ENCODE data around the gene AARS1. TPM values are rescaled to one million over a fixed set of nuclear protein-coding genes. Genes with fewer than 3 reads are reported as not detected.
"Not testable (repeated sequence)": the region's sequence is repeated elsewhere in the genome, so short reads cannot be mapped to it uniquely, and the experiment has no call there.

Gene AARS1
- total RNA-seq, result 109 and 111 TPM in 2 replicates

DNA sequence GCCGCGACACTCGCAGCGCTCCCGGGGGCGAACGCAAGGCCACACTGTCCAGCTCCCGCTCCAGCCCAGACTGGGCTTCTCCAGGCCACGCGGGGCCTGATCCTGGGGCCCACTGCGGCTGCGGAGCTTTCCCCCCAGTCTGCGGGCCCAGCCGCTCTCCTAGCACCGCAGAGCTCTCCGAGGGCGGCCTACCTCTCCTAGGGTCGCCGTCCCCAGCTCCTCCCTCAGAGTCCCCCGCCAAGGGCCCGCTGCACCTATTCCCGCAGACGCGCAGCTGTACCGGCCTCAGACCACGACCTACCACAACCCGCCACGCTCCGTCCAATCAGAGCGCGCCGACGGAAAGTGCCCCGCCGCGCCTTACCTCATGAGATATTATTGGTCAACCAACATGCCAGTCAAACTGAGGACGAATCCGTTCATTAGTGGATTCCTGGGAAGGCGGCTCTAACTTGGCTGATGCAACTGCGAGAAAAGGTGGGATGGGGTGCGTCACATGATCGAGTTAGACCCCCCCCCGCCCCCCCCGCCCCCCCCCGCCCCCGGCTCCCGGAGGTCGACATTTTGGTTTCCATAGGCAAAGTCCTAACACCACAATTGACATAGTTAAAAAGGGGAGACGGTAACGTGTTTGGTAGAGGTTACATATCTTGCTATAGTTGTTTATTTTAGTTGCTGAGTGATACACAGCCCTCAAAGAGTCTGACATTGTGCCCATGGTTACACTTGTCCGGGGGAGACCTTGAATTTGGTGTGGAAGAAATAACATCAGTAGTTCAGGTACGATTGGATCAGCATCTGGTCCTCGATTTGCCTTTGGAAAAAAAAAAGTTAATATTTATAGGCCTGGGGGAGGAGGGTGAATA is at the start of gene AARS1:
TSS of gene AARS1 (minus strand) at position 278 of the 866 bp plus-strand sequence. CDS start 6,743 bp downstream, outside the sequence.
- intact Hi-C loops (cut with micrococcal nuclease), result loop anchor here (1.0 to 2.0 kb wide), 6 partner anchors 10 to 231 kb away; partner anchors contain the start of genes DDX19B, EXOSC6 and ST3GAL2
- Mint-ChIP-seq H3K4me1 (ENCODE audit: low read depth) (peaks cover 23% of the 10 kb centered on the region), H3K4me3 (peak within 1 kb of the TSS; percentile 96), H3K27me3 (ENCODE audit: insufficient read depth) (no peaks in the 10 kb centered on the region), H3K9me3 (no peaks in the 10 kb centered on the region), H3K27ac (peak within 1 kb of the TSS; percentile 99), H3K36me3 (ENCODE audit: low read depth) (peaks cover 10% of the 10 kb centered on the region)
- peak; percentile 95 for DNase-seq (ENCODE audit: low spot score)

DNA sequence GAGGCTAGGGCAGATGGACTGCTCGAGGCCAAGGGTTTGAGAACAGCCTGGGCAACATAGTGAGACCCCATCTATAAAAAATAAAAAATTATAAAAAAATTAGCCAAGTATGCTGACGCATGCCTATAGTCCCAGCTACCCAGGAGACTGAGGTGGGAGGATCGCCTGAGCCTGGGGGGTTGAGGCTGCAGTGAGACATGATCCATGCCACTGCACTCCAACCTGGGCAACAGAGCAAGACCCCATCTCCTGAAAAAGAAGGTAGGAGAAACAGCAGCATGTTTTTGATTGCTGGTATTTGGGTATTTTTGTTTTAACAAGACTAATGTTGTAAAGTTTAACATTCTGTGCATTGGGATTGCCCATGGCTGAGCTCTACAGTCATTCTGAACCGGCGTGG is 48.5 kb upstream of the AARS1 start:
- Mint-ChIP-seq H3K4me1 (ENCODE audit: low read depth) (no peaks in the 10 kb centered on the region), H3K4me3 (no peak overlapping the region), H3K36me3 (ENCODE audit: low read depth) (peaks cover 15% of the 10 kb centered on the region), H3K27ac (no peak overlapping the region), H3K9me3 (no peaks in the 10 kb centered on the region), H3K27me3 (ENCODE audit: insufficient read depth) (no peaks in the 10 kb centered on the region)
- intact Hi-C loops (cut with micrococcal nuclease), result no loop called here
- DNase-seq (ENCODE audit: low spot score), result no peak

DNA sequence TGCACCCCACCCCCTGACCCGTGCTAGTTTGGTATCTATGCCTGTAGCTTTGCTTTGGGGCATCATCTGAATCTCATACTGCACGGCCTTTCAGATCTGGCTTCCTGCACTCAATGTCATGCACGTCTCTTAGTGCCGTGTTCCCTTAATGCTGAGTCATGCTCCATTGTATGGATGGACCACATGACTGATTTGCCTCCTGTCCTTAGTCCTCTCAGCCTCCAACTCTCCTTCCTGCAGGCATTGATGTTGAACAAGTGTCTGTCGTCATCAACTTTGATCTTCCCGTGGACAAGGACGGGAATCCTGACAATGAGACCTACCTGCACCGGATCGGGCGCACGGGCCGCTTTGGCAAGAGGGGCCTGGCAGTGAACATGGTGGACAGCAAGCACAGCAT is 43.4 kb upstream of the AARS1 start:
- H3K27me3 Mint-ChIP-seq (ENCODE audit: insufficient read depth); H3K4me1 Mint-ChIP-seq (ENCODE audit: low read depth); H3K4me3 Mint-ChIP-seq; intact Hi-C loops (cut with micrococcal nuclease); DNase-seq (ENCODE audit: low spot score); H3K27ac Mint-ChIP-seq; H3K9me3 Mint-ChIP-seq: not testable (repeated sequence)
- H3K36me3 Mint-ChIP-seq (ENCODE audit: low read depth), result peaks cover 18% of the 10 kb centered on the region

DNA sequence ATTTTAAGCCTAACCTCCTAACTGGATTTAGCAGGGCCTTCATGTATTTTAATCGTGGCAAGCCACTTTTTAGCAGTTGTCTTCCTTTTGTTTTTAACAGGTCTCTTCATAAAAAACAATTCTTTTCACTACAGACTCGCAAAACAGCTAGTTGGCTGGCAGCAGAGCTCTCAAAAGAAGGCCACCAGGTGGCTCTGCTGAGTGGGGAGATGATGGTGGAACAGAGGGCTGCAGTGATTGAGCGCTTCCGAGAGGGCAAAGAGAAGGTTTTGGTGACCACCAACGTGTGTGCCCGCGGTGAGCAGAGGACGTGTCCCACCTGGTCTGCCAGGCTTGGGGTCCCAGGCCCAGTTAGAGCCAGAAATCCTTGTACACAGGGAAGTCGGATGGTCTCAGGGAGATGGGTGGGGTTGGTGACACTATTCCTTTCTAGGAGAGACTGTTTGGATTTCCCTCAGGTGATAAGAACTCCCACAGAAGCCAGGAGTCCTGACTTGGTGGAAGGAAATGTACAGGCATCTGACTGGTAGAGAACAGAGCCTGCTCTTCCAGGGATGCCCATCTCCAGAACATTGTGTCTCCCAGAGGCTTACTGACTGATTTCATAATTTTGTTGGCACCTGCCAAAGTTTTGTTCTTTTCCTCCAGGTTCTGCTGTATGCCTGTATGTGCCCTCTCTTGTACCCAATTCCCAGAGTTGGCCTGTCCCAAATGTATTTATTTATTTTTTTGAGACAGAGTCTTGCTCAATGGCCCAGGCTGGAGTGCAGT is 42.5 kb upstream of the AARS1 start:
- Mint-ChIP-seq H3K27me3 (ENCODE audit: insufficient read depth) (no peaks in the 10 kb centered on the region), H3K4me3 (no peak overlapping the region), H3K9me3 (no peaks in the 10 kb centered on the region), H3K27ac (no peak overlapping the region), H3K4me1 (ENCODE audit: low read depth) (no peaks in the 10 kb centered on the region), H3K36me3 (ENCODE audit: low read depth) (peaks cover 18% of the 10 kb centered on the region)
- DNase-seq (ENCODE audit: low spot score), result no peak
- intact Hi-C loops (cut with micrococcal nuclease), result no loop called here

DNA sequence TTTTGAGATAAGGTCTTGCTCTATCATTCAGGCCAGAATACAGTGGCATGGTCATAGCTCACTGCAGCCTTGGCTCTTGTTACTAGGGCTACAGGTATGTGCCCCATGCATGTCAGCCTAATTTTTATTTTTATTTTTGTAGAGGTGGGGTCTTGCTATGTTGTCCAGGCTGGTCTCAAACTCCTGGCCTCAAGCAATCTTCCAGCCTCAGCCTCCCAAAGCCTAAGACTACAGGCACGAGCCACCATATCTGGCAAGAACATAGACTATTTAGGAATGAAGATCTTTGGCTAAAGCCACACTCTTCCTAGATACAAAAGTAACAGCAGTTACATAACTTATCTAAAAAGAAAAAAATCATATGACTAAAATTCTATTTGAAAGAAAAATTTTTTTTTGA is 41.8 kb upstream of the AARS1 start:
- intact Hi-C loops (cut with micrococcal nuclease), result no loop called here
- H3K4me1 Mint-ChIP-seq (ENCODE audit: low read depth), result no peaks in the 10 kb centered on the region
- H3K36me3 Mint-ChIP-seq (ENCODE audit: low read depth), result peaks cover 16% of the 10 kb centered on the region
- H3K27ac Mint-ChIP-seq, result no peak overlapping the region
- H3K4me3 Mint-ChIP-seq, result no peak overlapping the region
- H3K27me3 Mint-ChIP-seq (ENCODE audit: insufficient read depth), result no peaks in the 10 kb centered on the region
- no peak for DNase-seq (ENCODE audit: low spot score)
- H3K9me3 Mint-ChIP-seq, result no peaks in the 10 kb centered on the region

DNA sequence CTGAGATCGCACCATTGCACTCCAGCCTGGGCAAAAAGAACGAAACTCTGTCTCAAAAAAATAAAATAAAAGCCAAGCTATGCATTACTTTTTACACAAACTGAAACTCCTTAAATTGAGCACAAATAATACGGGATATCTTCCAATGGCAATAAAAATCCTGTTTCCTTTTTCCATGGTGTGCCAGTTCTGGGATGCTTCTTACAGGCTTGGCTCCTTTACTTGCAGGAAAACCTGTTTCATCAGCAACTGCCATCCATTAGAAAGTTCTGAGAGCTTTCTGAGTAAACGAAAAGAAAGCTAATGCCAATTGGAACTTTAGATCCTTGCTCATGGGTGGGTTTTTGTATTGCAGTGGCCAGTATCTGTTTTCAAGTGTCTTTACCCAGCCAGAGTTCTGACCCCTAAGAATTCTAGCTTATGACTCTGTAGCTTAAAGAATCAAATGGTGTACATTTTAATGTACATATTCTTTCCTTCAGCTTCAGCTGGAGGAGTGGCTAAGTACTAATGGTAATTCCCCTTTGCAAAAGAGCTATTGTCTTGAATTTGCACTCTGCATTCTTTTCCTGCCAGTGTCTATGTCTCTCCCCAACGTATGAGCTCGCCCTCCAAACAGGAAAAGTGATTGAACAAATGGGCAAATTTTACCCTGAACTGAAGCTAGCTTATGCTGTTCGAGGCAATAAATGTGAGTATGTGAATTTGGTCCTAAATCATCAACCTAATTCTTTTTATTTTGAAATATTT is 35.9 kb upstream of the AARS1 start:
- DNase-seq (ENCODE audit: low spot score), result no peak
- intact Hi-C loops (cut with micrococcal nuclease), result no loop called here
- Mint-ChIP-seq H3K27me3 (ENCODE audit: insufficient read depth) (no peaks in the 10 kb centered on the region), H3K4me1 (ENCODE audit: low read depth) (no peaks in the 10 kb centered on the region), H3K36me3 (ENCODE audit: low read depth) (peaks cover 19% of the 10 kb centered on the region), H3K9me3 (no peaks in the 10 kb centered on the region), H3K27ac (no peak overlapping the region), H3K4me3 (no peak overlapping the region)

DNA sequence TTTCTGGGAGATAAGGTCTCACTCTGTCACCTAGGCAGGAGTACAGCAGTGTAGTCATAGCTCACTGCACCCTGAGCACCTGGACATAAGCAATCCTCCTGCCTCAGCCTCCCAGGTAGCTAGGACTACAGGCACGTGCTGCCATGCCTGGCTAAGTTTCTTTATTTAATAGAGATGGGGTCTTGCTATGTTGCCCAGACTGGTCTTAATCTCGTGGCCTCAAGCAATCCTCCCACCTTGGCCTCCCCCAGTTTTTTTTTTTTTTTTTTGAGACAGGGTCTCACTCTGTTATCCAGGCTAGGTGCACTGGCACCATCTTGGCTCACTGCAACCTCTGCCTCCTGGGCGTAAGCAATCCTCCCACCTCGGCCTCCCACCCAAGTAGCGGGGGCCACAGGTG is 30.8 kb upstream of the AARS1 start:
- DNase-seq (ENCODE audit: low spot score), result no peak
- H3K4me3 Mint-ChIP-seq, result no peak overlapping the region
- no peaks in the 10 kb centered on the region for H3K27me3 Mint-ChIP-seq (ENCODE audit: insufficient read depth)
- no peak overlapping the region for H3K27ac Mint-ChIP-seq
- no peaks in the 10 kb centered on the region for H3K4me1 Mint-ChIP-seq (ENCODE audit: low read depth)
- H3K9me3 Mint-ChIP-seq, result no peaks in the 10 kb centered on the region
- peaks cover 13% of the 10 kb centered on the region for H3K36me3 Mint-ChIP-seq (ENCODE audit: low read depth)
- intact Hi-C loops (cut with micrococcal nuclease), result no loop called here

DNA sequence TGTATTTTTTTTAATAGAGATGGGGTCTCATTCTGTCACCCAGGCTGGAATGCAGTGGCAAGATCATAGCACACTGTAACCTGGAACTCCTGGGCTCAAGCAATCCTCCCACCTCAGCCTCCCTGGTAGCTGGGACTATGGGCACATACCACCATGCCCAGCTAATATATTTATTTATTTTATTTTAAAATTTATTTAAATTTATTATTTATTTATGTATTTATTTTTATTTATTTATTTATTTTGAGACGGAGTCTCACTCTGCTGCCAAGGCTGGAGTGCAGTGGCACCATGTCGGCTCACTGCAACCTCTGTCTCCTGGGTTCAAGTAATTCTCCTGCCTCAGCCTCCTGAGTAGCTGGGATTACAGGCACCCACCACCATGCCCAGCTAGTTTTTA is 18.4 kb upstream of the AARS1 start:
- DNase-seq (ENCODE audit: low spot score); intact Hi-C loops (cut with micrococcal nuclease); H3K27me3 Mint-ChIP-seq (ENCODE audit: insufficient read depth); H3K9me3 Mint-ChIP-seq; H3K27ac Mint-ChIP-seq; H3K4me3 Mint-ChIP-seq; H3K36me3 Mint-ChIP-seq (ENCODE audit: low read depth): not testable (repeated sequence)
- peaks cover 13% of the 10 kb centered on the region for H3K4me1 Mint-ChIP-seq (ENCODE audit: low read depth)

DNA sequence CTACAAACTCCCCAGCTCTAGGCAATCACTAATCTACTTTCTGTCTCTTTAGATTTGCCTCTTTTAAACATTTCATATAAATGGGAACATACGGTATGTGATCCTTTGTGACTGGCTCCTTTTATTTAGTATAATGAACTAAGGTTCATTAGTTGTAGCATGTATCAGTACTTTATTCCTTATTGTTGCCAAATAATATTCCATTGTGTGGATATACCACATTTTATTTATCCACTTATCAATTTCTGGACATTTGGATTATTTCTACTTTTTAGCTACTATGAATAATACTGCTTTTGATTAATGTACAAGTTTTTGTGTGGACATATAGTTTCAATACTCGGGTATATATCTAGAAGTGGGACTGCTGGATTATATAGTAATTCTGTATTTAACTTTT is 17.6 kb upstream of the AARS1 start:
- Mint-ChIP-seq H3K27ac (no peak overlapping the region), H3K9me3 (no peaks in the 10 kb centered on the region), H3K4me1 (ENCODE audit: low read depth) (peaks cover 16% of the 10 kb centered on the region), H3K4me3 (no peak overlapping the region), H3K36me3 (ENCODE audit: low read depth) (peaks cover 16% of the 10 kb centered on the region), H3K27me3 (ENCODE audit: insufficient read depth) (no peaks in the 10 kb centered on the region)
- DNase-seq (ENCODE audit: low spot score), result no peak
- intact Hi-C loops (cut with micrococcal nuclease), result no loop called here

DNA sequence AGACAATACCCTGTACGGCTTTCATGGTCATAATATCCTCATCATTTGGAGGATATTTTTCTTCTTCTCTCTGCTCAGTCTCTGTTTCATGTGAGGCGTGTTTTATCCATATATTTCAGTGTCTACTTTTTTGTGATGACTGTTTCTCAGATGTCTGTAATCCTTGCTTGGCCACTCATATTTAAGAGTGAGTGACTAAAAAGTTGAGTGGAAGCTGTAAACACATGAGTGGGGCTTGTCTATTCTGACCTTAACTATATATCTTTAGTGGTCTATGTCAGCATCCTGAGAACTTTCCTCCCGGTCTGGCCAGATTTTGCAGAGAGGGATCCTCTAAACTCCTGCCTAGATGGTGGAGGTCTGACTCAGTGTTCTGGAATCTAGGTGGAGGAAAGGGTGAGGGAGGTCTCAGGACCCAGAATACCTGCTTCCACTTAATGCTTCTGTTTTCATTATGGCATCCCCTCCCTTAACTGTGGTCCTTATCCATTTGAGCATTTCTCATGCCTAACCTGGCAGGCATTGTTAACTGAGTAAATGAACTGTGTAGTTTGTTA is 15.7 kb upstream of the AARS1 start:
- no peak for DNase-seq (ENCODE audit: low spot score)
- intact Hi-C loops (cut with micrococcal nuclease), result no loop called here
- Mint-ChIP-seq H3K27ac (peak overlapping the region; percentile 8), H3K9me3 (peaks cover 9% of the 10 kb centered on the region), H3K4me3 (no peak overlapping the region), H3K36me3 (ENCODE audit: low read depth) (peaks cover 31% of the 10 kb centered on the region), H3K27me3 (ENCODE audit: insufficient read depth) (no peaks in the 10 kb centered on the region), H3K4me1 (ENCODE audit: low read depth) (peaks cover 33% of the 10 kb centered on the region)

DNA sequence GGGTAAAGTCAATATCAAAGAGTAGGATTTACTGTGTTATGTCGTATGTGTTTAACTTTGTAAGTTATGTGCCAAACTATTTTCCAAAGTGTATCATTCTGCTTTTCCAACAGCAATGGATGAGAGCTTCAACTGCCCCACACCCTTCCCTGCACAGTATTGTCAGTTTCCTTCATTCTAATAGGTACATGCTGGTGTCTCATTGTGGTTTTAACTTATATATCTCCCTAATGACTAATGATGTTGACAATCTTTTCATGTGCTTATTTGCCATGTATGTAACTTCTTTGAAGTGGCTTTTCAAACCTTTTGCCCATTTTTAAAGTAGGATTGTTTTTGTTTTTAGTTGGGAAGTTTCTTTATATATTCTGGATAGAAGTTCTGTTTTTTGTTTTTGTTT is 13.4 kb upstream of the AARS1 start:
- H3K9me3 Mint-ChIP-seq, result peaks cover 9% of the 10 kb centered on the region
- peaks cover 48% of the 10 kb centered on the region for H3K4me1 Mint-ChIP-seq (ENCODE audit: low read depth)
- no peak overlapping the region for H3K4me3 Mint-ChIP-seq
- intact Hi-C loops (cut with micrococcal nuclease), result no loop called here
- no peak for DNase-seq (ENCODE audit: low spot score)
- H3K27me3 Mint-ChIP-seq (ENCODE audit: insufficient read depth), result peaks cover 3% of the 10 kb centered on the region
- H3K27ac Mint-ChIP-seq, result no peak overlapping the region
- peaks cover 29% of the 10 kb centered on the region for H3K36me3 Mint-ChIP-seq (ENCODE audit: low read depth)

DNA sequence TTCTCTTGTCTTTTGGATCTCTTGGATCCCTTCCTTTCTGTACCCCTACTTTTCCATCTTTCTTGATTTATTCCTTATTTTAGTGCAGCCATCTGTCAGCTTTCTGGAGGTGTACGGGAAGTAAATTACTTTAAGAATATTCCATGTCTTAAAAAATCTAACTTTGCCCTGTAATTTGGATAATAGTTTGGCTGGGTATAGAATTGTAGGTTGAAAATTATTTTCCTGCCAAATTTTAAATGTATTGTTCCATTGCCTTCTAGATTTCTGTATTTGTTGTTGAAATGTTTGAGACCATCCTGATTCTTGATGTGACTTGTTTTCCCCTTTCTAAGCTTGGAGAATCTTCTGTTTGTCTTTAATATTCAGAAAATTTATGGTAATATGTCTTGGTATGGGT is 11.8 kb upstream of the AARS1 start:
- Mint-ChIP-seq H3K27ac (peak overlapping the region; percentile 16), H3K4me1 (ENCODE audit: low read depth) (peaks cover 48% of the 10 kb centered on the region)

More for the DNA sequence above, 11.8 kb upstream of the AARS1 start:
- H3K27me3 Mint-ChIP-seq (ENCODE audit: insufficient read depth), result peaks cover 3% of the 10 kb centered on the region
- DNase-seq (ENCODE audit: low spot score), result no peak
- intact Hi-C loops (cut with micrococcal nuclease), result no loop called here
- H3K36me3 Mint-ChIP-seq (ENCODE audit: low read depth), result peaks cover 29% of the 10 kb centered on the region
- peaks cover 9% of the 10 kb centered on the region for H3K9me3 Mint-ChIP-seq
- peak overlapping the region; percentile 95 for H3K4me3 Mint-ChIP-seq

All from activated T-helper 1 cell treated with anti-CD3 and anti-CD28 coated beads, Interleukin-12 subunit alpha, Interleukin-12 subunit beta, Interleukin-2, Interleukin-4 antibody, amounts not matched to agents 30 ng/mL and 10 ng/mL and 1 ng/mL, durations not matched to agents 14 hours and 24 hours and 36 hours (primary cell).